ENCODE results near the gene SSNA1.

- TF ChIP-seq CTCF (IDR thresholded peaks at IDR 0.05): no peak
- TF ChIP-seq POLR2A (IDR thresholded peaks at IDR 0.05): no peak
Measured at GRCh38 chr9:137167277-137167746, 21.2 kb upstream of the SSNA1 start.
